ENCODE data around the gene CXorf49B.
"Not testable (repeated sequence)": the region's sequence is repeated elsewhere in the genome, so short reads cannot be mapped to it uniquely, and the experiment has no call there.

Gene CXorf49B

DNA sequence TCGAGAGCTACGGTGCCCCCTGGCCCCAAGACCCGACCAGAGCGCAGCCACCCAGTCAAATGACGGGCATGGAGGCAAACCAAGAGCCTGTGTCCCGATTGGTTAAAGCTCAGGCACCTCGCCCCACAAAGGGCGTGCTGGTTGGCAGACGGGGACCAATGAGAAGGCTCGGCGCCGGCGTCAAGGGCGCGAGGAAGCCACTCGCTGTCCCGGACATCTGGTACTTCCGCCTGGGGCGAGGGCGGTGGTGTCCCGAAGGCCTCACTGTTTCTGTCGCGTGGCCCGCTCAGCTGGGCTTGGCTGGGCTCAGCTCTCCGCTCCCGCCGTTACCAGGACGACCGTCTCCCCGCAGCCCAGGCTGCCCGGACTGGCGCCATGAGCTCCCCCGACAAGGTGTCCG is at the start of gene CXorf49B:
Gene CXorf49B (plus strand): TSS at position 301 of the 400 bp plus-strand sequence. CDS start 75 bp downstream, at position 376.
- DNase-seq (ENCODE audit: low read depth, low spot score), result not testable (repeated sequence)

- DNase-seq (ENCODE audit: low read depth, low spot score), result not testable (repeated sequence)
Measured at GRCh38 chrX:71714064-71714463, 49.1 kb upstream of the CXorf49B start.

GRCh38 chrX:71715551-71715950 is 47.6 kb upstream of the CXorf49B start:
- not testable (repeated sequence) for DNase-seq (ENCODE audit: low read depth, low spot score)

- DNase-seq (ENCODE audit: low read depth, low spot score), result not testable (repeated sequence)
Measured at GRCh38 chrX:71716323-71716722, 46.8 kb upstream of the CXorf49B start.

GRCh38 chrX:71718185-71718584 is 45.0 kb upstream of the CXorf49B start, which contains the start of gene CXorf49:
TSS of gene CXorf49 (minus strand) at chrX:71718285. CDS start at chrX:71718151, 134 bp downstream.
- DNase-seq (ENCODE audit: low read depth, low spot score), result not testable (repeated sequence)

DNA sequence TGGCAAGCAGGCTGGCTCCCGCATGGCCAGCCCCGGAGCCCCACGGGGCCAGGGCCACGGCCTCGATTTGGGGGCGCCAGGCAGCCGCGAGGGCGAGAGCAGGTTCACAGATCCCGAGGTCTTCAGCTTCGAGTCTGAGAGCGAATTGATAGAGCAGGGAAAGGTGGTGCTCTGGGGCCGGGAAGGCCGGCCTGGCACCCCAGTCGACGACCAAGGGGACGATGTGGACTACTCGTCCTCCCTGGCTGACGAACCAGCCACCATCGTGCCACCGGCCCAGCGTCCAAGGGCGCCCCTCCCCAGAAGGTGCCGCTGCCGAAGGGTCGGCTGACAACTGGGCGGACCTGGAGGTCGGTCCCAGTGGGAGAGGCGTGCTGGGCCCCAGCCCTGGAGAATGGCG is 44.0 kb upstream of the CXorf49B start:
- DNase-seq (ENCODE audit: low read depth, low spot score), result not testable (repeated sequence)

DNA sequence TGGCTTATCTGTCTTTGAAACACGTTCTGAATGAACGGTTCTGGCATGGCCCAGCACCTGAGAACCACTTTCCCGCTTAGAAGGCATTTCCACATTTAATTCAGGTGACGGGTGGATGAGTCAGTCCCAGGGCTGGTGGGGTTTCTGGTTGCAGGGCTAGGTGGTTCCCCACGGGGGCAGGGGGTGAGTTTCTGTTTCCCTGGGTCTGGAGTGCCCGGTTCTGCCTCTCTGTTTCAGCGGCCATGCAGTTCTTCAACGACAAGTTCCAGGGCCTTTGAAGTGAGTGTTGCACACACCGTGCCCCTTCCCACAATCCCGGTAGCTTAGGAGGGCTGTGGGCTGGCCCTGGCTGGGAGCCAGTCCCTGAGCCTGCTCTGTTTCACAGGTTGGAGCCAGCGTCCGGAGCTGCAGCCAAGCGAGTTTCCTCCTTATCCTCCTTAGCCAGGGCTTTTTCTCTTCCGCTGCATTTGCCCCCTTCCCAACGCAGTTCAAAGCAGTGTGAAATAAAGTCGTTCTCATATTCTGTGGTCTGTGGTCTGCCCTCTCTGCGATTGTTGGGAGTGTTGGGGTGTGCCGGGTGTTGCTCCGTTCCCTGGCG is 42.8 kb upstream of the CXorf49B start:
- not testable (repeated sequence) for DNase-seq (ENCODE audit: low read depth, low spot score)

- not testable (repeated sequence) for DNase-seq (ENCODE audit: low read depth, low spot score)
Measured at GRCh38 chrX:71760688-71761281, 2.4 kb upstream of the CXorf49B start.

- DNase-seq (ENCODE audit: low read depth, low spot score), result not testable (repeated sequence)
Measured at GRCh38 chrX:71764832-71765231, 1.7 kb downstream of the CXorf49B start.

DNA sequence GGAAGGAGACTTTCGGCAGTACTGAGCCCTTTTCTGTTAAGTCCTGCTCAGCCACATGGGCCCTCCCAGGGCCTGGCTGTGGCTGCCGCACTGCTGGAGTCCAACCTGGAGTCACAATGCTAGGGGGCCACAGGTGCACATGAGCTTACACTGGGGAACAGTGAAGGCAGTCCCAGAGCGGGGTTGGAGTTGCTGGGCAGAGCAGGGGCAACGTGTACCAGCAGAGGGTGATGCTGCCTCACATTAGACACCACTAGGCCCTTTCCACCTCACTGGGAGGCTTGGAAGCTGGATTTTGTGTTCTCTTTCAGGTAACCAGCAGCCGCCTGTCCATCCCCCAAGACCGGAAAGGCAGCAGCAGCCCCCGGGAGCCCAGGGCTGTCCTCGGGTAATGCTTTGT is 2.5 kb downstream of the CXorf49B start:
- DNase-seq (ENCODE audit: low read depth, low spot score), result not testable (repeated sequence)

DNA sequence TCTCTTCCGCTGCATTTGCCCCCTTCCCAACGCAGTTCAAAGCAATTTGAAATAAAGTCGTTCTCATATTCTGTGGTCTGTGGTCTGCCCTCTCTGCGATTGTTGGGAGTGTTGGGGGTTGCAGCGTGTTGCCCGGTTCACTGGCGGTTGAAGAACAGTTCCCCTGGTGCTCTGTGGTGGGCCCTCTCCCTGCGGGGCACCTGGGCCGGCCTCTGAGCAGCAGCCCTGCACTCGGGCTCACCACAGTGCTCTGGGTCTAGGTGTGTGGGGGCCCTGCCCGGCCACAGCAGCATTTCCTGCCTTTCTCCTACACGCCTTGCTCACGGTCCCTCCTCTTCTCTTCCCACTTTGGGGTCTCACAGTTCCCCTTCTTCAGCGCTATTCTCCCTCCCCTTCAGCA is 4.0 kb downstream of the CXorf49B start:
- DNase-seq (ENCODE audit: low read depth, low spot score), result not testable (repeated sequence)

- not testable (repeated sequence) for DNase-seq (ENCODE audit: low read depth, low spot score)
Measured at GRCh38 chrX:71778322-71778721, 15.2 kb downstream of the CXorf49B start.

- DNase-seq (ENCODE audit: low read depth, low spot score), result not testable (repeated sequence)
Measured at GRCh38 chrX:71782225-71782949, 19.2 kb downstream of the CXorf49B start.

- not testable (repeated sequence) for DNase-seq (ENCODE audit: low read depth, low spot score)
Measured at GRCh38 chrX:71782950-71783299, 19.8 kb downstream of the CXorf49B start.

DNA sequence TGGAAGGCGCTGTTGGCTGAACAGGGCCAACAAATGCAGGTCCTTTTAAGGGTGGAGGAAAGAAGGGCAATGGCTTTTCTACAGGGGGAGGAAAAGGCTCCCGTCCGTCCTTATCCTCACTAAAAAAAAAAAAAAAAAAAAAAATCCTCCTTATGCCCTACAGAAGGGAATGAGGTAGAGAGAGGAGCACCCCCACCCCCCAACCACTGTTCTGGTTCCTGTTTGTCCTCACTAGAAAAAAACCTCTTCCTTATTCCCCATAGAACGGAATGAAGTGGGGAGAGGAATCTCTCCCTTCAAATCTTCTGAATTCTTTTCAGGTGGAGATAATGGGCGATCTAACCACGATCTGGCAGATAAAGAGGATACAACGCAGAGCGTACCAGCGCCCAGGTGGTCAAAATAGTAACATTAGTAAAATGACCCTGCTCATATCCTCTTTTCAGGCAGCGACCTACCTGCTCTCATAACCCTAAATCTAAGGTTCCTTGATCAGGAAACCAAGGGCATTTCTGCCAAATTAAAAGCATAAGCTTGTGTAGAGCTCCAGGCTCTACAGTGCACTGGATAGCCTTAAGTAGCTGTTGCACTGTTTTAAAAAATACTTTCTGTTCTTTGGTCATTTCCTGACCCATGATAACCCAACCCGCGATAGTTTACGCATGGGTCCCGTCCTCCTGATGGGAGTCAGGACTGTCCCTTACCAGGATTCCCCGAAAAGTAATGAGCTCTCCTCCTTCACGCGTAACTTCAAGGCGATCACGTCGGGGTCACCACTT is 20.6 kb downstream of the CXorf49B start:
- not testable (repeated sequence) for DNase-seq (ENCODE audit: low read depth, low spot score)

DNA sequence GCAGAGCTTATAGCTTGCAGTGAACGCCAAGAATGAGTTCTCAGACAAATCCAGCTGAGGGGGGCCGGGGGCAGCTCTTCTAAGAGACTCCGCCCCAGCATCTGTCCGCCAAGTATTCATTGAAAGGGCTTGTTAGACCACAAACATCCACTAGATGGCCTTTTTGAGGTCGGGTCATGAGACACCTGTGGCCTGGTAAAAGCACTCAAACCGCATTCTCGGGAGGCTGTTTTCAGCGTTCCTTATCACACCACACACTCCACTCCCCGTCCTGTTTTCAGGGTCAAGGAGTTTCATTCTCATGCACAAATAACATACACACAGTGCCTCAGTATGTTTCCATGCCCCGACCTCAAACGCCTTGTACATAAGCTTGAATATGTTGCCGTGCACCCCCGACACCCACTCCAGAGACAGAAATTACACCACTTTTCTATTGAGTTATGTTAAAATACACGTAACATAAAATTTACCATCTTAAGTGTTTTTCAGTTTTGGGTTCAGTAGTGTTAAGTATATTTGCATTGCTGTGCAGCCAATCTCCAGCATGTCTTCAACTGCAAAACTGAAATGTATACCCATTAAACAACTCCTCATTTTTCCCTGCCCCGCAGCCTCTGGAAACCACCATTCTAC is 21.3 kb downstream of the CXorf49B start:
- not testable (repeated sequence) for DNase-seq (ENCODE audit: low read depth, low spot score)

DNA sequence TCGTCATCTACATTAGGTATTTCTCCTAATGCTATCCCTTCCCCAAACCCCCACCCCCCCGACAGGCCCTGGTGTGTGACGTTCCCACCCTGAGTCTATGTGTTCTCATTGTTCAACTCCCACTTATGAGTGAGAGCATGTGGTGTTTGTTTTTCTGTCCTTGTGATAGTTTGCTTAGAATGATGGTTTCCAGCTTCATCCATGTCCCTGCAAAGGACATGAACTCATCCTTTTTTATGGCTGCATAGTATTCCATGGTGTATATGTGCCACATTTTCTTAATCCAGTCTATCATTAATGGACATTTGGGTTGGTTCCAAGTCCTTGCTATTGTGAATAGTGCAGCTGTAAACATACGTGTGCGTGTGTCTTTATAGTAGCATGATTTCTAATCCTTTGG is 43.3 kb downstream of the CXorf49B start:
- DNase-seq (ENCODE audit: low read depth, low spot score), result not testable (repeated sequence)

GRCh38 chrX:71809886-71810285 is 46.7 kb downstream of the CXorf49B start:
- DNase-seq (ENCODE audit: low read depth, low spot score), result no peak

GRCh38 chrX:71814123-71814912 is 51.2 kb downstream of the CXorf49B start:
- no peak for DNase-seq (ENCODE audit: low read depth, low spot score)

DNA sequence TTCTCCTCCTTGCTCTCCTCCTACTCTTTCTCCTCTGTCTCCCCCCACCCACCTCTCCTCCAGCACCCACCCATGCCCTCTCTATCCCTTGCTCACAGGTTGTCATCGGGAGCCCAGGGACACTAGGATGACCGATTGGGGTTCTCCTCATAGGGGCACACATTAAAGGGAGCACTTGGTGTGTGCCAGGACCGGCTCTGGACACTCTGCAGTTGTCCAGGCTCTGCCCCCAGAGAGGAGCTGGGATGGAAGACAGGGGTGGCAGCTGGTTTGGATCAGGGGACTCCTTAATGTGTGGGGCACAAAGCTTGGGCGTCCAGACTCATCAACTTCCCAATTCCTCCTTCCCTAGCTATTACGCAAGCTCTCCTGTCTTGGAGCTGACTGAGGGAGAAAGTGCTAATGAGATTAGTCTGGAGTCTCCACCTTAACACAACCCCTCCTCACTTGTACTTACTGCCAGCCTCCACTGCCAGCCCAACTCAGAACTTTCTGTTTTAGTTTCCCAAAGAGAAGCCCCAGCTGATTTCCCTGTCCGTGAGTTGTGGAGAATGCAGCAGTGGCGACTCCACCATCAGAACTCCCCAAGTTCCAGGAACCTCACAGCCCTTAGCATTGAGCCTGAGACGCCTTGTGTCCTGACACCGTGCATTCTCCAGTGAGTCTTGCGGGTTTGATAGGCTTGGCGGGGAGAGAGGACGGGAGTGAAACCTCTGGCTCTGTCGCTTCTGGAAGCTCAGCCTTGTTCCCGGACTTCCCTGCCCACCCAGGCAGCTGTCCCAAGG is 52.2 kb downstream of the CXorf49B start:
- no peak for DNase-seq (ENCODE audit: low read depth, low spot score)

All from brain pericyte (primary cell).